Activated naive CD4-positive, alpha-beta T cell treated with anti-CD3 and anti-CD28 coated beads, Interleukin-2, amount 50 U/mL, for 72 hours (primary cell): ENCODE measurements around the gene WDR19. TPM values are rescaled to one million over a fixed set of nuclear protein-coding genes. Genes with fewer than 3 reads are reported as not detected.
A peak's percentile ranks its signal among the peaks of the same experiment; 100 is the strongest.
"Not testable (repeated sequence)": the region's sequence is repeated elsewhere in the genome, so short reads cannot be mapped to it uniquely, and the experiment has no call there.

Experiments used
- ATAC-seq, 2 donors: fragments of 150-1000 bp; cut with Tn5 transposase; 2 replicates each; pipeline ENCODE4 v1.10.0; 2021; ENCODE audit warnings: mild to moderate bottlenecking in 2 of 2, moderate library complexity in 2 of 2
- DNase-seq, 2 donors: peaks; one replicate each; pipeline ENCODE4 v3.0.0; 2021 to 2022; ENCODE audit warnings: low spot score in 2 of 2
- H3K27ac Mint-ChIP-seq, 2 donors: one replicate each; pipeline ENCODE4 v1.8.0; 2022; ENCODE audit warnings: mild to moderate bottlenecking in 2 of 2, mixed read lengths in 2 of 2
- H3K36me3 Mint-ChIP-seq, 2 donors: one replicate each; pipeline ENCODE4 v1.8.0; 2022; ENCODE audit warnings: mixed read lengths in 2 of 2
- H3K9me3 Mint-ChIP-seq, 2 donors: one replicate each; pipeline ENCODE4 v1.8.0; 2022; ENCODE audit warnings: mixed read lengths in 2 of 2
- total RNA-seq, 2 donors: library from RNA; stranded (reverse); gene quantifications; one replicate each; pipeline ENCODE4 v1.2.3, GENCODE V29; 2022

Gene WDR19
- total RNA-seq, 2 donors from 2014 or later: 10.6 to 15.3 TPM

DNA sequence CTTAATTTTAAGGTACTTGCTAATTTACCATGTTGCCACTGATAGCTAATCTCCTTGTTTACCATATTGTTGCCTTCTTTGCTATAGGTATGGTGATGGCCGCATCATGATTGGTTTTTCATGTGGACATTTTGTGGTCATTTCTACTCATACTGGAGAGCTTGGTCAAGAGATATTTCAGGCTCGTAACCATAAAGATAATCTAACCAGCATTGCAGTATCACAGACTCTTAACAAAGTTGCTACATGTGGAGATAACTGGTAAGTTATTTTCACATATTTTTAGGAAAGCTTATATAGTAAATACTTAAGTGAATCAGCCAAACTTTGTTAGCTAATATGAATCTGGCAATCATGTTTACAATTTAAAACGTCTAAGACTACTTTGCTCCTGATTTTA, 23.1 kb downstream of the WDR19 start:
- no peak for DNase-seq
- Mint-ChIP-seq H3K27ac (no peak overlapping the region), H3K36me3 (peaks cover 12 to 29% of the 10 kb centered on the region in 2 donors), H3K9me3 (no peaks in the 10 kb centered on the region)
- ATAC-seq: no peak

DNA sequence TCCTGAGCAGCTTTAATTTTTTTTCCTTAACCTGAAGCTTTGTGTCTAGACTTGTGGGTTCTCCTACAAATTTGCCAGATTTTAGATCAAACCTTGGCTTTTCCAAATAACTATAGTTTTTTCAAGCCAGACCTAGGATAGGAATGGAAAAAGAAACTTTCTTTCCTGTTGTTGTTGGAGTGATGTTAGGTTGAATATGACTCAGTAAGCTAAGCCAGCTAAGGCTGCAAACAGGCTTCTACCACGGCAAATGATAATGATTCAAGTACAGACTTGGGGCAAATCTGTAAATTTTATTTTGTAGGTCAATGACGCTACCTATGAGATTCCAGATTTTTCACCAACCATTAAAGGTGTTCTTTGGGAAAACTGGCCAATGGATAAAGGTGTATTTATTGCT, 45.6 kb downstream of the WDR19 start:
- no peak overlapping the region for H3K27ac Mint-ChIP-seq
- ATAC-seq (no peak), DNase-seq (no peak)
- no peaks in the 10 kb centered on the region for H3K9me3 Mint-ChIP-seq
- H3K36me3 Mint-ChIP-seq: no peaks in the 10 kb centered on the region

DNA sequence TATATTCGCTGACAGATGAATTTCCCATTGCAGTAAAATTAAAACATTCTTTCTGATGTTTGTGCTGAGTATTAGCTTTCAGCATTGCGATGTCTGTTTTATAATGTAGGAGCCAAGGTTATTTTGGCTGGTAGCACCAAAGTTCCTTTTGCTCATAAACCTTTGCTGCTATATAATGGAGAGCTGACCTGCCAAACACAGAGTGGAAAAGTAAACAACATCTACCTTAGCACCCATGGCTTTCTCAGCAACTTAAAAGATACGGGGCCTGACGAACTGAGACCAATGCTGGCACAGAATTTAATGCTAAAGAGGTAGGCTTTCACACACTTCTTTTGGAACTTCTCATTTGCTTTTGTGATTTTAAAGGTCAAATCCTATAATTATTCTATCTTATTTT, 46.0 kb downstream of the WDR19 start:
- DNase-seq (no peak), ATAC-seq (no peak)
- H3K36me3 Mint-ChIP-seq: no peaks in the 10 kb centered on the region
- H3K9me3 Mint-ChIP-seq: no peaks in the 10 kb centered on the region
- no peak overlapping the region for H3K27ac Mint-ChIP-seq

DNA sequence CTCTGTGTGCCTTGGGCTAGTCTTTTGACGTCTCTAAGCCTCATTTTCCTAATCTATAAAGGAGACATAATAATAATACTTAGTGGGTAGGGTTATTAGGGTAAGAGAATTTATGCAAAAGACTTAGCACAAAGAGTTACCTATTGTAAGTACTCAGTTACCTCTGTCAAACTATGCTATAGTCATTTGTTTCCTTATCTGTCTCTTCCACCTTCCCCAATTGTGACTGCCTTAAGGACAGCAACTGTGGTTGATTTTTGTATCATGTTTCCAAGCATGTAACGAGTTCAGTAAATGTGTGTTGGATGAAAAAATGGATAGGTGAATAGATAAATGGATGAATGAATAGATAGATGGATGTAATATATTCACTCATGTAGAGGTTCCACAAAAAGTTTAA, 48.1 kb downstream of the WDR19 start:
- Mint-ChIP-seq H3K27ac (no peak overlapping the region), H3K9me3 (no peaks in the 10 kb centered on the region), H3K36me3 (no peaks in the 10 kb centered on the region)
- ATAC-seq: no peak
- DNase-seq: no peak

DNA sequence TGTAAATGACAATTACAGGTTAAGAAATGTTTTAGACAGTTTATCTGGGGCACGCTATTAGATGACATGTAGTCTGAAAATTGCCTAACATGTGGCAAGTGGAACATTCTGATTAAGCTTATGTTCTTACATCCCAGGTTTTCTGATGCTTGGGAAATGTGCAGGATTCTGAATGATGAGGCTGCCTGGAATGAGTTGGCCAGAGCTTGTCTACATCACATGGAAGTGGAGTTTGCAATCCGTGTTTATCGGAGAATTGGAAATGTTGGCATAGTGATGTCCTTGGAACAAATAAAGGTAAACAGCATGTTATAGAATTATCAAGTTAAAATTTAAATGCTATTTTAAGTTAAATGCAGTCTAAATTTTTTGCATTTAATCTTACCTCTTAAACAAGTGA, 49.3 kb downstream of the WDR19 start:
- DNase-seq (no peak), ATAC-seq (no peak)
- no peaks in the 10 kb centered on the region for H3K9me3 Mint-ChIP-seq
- H3K27ac Mint-ChIP-seq: no peak overlapping the region
- H3K36me3 Mint-ChIP-seq: no peaks in the 10 kb centered on the region

DNA sequence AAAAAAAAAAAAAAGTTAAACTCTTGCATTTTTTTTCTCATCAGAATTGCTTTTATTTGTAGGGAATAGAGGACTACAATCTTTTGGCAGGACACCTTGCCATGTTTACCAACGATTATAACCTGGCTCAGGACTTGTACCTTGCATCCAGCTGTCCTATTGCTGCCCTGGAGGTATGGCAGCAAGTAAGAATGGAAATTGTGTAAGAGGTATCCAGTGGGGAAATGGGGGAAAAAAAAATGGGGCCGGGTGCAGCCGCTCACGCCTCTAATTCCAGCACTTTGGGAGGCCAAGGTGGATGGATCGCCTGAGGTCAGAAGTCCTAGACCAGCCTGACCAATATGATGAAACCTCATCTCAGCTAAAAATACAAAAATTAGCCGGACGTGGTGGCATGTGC, 49.8 kb downstream of the WDR19 start:
- Mint-ChIP-seq H3K27ac (no peak overlapping the region), H3K9me3 (no peaks in the 10 kb centered on the region), H3K36me3 (no peaks in the 10 kb centered on the region)
- ATAC-seq (no peak), DNase-seq (no peak)

DNA sequence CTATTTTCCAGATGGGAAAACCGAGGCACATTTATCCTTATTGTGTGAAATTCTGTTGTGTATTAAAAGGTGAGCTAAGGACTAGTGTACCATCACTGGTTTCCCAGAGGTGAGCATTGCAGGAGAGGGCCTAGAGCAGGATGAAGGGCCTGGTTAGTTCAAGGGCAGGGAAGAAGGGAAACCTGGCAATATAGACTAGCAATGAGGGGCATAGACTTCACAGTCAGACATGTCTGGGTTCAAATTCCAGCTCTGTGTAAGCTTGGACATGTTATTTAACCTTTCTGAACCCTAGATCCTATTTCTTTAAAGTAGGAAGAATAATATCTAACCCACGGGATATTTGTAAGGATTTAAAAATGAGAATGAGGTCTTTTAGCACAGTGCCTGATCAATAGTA, 50.8 kb downstream of the WDR19 start:
- ATAC-seq: no peak
- Mint-ChIP-seq H3K36me3 (no peaks in the 10 kb centered on the region), H3K27ac (no peak overlapping the region), H3K9me3 (no peaks in the 10 kb centered on the region)
- no peak for DNase-seq

DNA sequence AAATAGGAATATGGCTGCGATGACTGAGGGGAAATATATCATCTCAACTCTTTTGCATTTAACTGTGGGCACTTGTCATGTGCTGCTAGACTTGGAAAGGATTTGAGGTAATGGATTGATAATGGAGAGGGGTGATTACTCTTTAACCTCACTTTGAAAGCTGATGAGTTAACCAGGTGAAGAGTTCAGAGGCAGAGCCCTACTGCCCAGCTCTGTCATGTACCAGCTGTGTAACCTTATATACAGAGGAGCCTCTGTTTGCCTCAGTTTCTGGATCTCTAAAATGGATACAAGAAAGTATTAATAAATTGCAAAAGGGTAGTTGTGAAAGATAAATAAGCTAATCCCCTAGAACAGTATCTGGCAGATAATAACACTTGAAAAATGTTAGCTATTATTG, 51.5 kb downstream of the WDR19 start:
- no peaks in the 10 kb centered on the region for H3K36me3 Mint-ChIP-seq
- H3K9me3 Mint-ChIP-seq: no peaks in the 10 kb centered on the region
- ATAC-seq: no peak
- no peak overlapping the region for H3K27ac Mint-ChIP-seq
- DNase-seq: no peak

DNA sequence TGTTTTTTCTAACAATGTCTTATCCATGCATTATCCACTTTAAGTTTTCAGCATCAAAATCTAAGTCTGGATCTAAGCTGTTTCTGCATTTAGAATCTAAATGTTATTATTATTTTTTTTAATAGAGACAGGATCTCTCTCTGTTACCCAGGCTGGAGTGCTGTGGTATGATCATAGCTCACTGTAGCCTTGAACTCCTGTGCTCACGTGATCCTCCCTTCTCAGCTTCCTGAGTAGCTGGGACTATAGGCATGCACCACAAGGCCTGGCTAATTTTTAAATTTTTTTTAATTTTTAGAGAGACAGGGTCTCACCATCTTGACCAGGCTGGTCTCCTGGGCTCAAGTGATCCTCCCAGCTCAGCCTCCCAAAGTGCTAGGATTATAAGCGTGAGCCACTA, 52.7 kb downstream of the WDR19 start:
- DNase-seq (no peak), ATAC-seq (no peak)
- Mint-ChIP-seq H3K36me3 (no peaks in the 10 kb centered on the region), H3K27ac (no peak overlapping the region), H3K9me3 (no peaks in the 10 kb centered on the region)

DNA sequence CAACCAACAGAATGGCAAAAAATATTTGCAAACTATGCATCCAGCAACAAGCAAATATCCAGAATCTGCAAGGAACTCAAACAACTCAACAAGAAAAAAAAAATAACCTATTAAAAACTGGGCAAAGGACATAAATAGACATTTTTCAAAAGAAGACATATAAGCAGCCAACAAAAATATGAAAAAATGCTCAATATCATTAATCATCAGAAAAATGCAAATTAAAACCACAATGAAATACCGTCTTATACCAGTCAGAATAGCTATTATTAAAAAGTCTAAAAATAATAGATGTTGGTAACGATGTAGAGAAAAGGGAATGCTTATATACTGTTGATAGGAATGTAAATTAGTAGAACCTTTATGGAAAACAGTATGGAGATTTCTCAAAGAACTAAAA, 53.4 kb downstream of the WDR19 start:
- DNase-seq (no peak), ATAC-seq (no peak)
- no peaks in the 10 kb centered on the region for H3K36me3 Mint-ChIP-seq
- H3K27ac Mint-ChIP-seq: no peak overlapping the region
- H3K9me3 Mint-ChIP-seq: no peaks in the 10 kb centered on the region

DNA sequence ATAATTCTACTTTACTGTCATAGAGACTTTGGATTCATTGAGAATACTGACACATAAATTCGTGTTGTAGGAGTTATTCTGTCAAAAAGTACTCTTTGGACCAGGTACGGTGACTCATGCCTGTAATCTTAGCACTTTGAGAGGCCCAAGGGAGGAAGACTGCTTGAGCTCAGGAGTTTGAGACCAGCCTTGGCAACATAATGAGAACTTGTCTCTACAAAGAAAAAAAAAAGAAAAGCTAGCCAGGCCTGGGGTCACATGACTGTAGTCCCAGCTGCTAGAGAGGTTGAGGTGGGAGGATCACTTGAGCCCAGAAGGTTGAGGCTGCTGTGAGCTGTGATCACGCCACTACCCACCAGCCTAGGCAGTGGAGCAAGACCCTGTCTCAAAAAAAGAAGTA, 54.9 kb downstream of the WDR19 start:
- DNase-seq: no peak
- no peak overlapping the region for H3K27ac Mint-ChIP-seq
- H3K36me3 Mint-ChIP-seq: no peaks in the 10 kb centered on the region
- H3K9me3 Mint-ChIP-seq: no peaks in the 10 kb centered on the region
- no peak for ATAC-seq

DNA sequence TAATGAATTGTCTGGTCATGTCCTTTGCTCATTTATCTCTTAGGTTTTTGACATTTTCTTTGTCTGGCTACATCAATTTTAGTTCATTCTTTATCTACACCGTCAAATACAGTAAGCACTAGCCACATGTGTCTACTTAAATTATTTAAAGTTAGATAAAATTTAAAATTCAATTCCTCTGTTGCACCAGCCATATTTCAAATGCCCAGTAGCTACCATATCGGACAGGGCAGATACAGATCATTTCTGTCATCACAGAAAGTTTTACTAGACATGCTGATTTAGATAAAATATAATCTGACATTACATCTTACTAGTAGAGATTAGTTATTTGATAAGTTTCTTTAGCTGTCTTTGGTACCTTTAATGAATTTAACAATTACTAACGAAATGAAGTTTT, 61.1 kb downstream of the WDR19 start:
- Mint-ChIP-seq H3K27ac (no peak overlapping the region), H3K36me3 (peaks cover 7 to 9% of the 10 kb centered on the region in 2 donors), H3K9me3 (peaks cover 0 to 4% of the 10 kb centered on the region in 2 donors)
- ATAC-seq (no peak), DNase-seq (no peak)

DNA sequence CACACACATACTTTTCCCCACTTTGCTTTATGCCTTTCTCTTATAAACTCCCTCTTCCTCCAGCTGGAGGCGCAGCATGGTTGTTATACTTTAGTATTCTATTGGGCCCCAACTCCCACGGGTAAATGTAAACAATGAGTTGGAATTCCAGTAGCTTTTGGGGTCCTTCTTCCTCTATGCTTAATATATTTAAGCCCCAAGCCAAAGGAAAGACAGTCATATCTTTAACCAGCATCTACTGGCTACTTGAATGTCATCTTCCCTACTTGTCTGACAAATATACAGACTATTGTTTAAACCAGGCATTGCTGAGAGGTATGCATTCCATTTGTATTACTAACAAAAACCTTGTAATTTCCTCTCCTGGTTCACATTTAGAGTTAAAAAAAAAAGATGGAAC, 72.9 kb downstream of the WDR19 start:
- H3K36me3 Mint-ChIP-seq: no peaks in the 10 kb centered on the region
- DNase-seq (no peak), ATAC-seq (no peak)
- H3K9me3 Mint-ChIP-seq: no peaks in the 10 kb centered on the region
- no peak overlapping the region for H3K27ac Mint-ChIP-seq

DNA sequence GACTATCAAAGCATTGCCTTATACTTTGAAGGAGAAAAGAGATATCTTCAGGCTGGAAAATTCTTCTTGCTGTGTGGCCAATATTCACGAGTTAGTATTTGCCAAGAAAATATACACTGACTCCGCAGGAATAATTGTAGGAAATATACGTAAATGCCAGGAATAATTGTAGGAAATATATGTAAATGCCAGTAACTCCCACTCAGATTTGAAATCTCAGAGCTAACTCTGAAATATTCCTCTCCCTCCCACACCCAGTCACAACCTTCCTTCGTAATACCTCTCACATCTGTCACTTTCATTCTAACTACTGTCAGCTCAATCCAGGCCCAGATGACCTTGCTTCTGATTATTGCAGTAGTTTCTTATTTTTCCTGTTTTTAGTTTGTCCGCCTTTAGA, 73.5 kb downstream of the WDR19 start:
- ATAC-seq: no peak
- Mint-ChIP-seq H3K9me3 (no peaks in the 10 kb centered on the region), H3K27ac (no peak overlapping the region), H3K36me3 (no peaks in the 10 kb centered on the region)
- no peak for DNase-seq

DNA sequence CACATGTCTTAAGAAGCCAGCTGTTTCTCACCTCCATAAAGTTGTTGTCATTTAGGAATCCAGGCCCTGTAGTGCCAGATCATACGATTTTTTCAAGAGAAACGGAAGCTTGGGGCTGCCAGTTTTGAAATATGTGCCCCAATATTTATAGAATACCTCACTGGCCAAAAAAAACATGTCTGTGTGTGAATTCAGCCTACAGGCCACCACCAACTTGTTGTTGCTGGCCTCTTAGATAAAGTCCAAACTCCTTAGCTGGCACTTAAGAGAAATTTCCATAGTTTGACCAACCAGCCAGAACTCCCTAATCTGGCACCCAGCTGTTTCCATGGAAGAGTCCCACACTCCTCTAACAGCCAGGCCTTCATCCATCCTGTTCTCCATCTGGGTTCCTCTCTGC, 74.1 kb downstream of the WDR19 start:
- ATAC-seq (no peak), DNase-seq (no peak)
- H3K36me3 Mint-ChIP-seq: no peaks in the 10 kb centered on the region
- H3K27ac Mint-ChIP-seq: no peak overlapping the region
- H3K9me3 Mint-ChIP-seq: no peaks in the 10 kb centered on the region

DNA sequence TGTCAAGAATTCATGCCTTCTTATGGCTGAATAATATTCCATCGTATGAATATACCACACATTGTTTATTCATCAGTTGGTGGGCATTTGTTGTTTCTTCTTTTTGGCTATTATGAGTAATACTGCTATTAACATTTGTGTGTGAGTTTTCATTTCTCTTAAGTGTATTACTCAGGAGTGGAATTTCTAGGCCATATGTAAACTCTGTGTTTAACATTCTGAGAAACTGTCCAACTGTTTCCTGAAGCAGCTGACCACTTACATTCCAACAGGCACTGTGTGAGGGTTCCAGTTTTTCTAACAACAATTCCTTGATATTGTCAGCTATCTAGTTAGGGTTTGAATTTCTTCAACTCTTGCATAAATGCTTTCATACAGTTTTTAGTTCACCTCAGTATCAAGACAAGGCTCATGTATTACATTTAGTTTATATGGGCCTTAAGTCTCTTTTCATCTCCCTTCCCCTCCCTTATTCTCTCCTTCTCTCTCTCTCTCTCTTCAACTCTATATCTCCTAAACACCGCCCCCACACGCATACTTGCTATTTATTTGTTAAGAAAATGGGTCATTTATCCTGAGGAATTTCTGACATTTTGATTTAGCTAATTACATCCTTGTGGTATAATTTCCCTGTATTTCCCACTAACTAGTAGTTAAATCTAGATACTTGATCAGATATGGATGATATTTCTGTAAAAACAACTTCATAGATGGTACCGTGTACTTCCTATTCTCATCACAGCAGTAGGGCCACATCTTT, 77.4 kb downstream of the WDR19 start:
- ATAC-seq: no peak
- Mint-ChIP-seq H3K27ac (peak overlapping the region in 1 of 2 donors; percentile 41), H3K9me3 (no peaks in the 10 kb centered on the region), H3K36me3 (no peaks in the 10 kb centered on the region)
- no peak for DNase-seq

DNA sequence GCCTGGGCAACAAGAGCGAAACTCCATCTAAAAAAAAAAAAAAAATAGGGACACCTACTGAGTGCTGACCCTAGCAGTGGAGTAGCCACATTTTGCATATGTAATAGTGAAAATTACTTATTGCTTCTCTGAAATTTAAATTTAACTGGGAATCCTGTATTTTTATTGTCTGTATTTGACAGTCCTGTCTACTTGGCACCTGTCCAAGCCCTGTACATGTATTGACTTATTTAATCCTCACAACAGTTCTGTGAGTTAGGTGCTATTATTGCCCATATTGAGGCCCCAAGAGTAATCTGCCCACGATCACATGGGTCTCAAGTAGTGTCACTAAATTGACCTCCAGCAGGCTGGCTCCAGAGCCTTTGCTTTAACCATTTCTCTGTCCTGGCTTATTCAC, 81.6 kb downstream of the WDR19 start:
- no peak for ATAC-seq
- H3K27ac Mint-ChIP-seq: no peak overlapping the region
- H3K36me3 Mint-ChIP-seq: no peaks in the 10 kb centered on the region
- H3K9me3 Mint-ChIP-seq: no peaks in the 10 kb centered on the region
- no peak for DNase-seq

DNA sequence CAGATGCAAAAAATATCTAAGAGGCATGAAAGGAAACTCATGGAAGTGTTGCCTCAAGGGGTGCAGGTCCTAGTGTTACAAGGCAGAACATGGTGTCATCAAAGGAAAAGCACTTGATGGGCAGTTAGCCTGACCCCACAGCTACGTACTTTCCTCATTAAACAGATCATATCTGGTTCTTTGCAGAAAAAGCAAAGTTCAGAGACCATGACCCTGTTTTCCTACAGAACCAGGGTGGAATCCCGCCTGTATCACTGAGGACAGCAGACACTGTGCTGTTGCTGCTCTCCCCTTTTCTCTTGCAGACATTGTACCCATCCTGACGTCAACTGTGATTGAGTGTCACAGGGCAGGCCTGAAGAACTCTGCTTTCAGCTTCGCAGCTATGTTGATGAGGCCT, 92.2 kb downstream of the WDR19 start:
- Mint-ChIP-seq H3K9me3 (no peaks in the 10 kb centered on the region), H3K36me3 (peaks cover 0 to 4% of the 10 kb centered on the region in 2 donors), H3K27ac (no peak overlapping the region)
- DNase-seq (no peak), ATAC-seq (no peak)

DNA sequence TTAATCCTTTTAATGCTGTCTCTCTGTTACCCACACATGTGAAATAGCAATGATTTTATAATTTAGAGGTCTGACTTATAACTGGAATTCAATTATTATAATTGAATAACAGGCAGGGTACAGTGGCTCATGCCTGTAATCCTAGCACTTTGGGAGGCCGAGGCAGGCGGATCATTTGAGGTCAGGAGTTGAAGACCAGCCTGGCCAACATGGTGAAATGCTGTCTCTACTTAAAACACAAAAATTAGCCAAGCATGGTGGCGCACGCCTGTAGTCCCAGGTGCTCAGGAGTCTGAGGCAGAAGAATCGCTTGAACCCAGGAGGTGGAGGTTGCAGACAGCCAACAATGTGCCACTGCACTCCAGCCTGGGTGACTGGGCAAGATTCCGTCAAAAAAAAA, 95.3 kb downstream of the WDR19 start:
- not testable (repeated sequence) for H3K36me3 Mint-ChIP-seq, ATAC-seq, DNase-seq, H3K27ac Mint-ChIP-seq, H3K9me3 Mint-ChIP-seq
